Gastroesophageal sphincter (tissue), 3 donors: ENCODE results near the gene PPRC1.

Experiments
- CTCF ChIP-seq, 4 experiments: fragments of 200-600 bp in 2 of 4; fragments of 450-650 bp in 2 of 4; sonication (generic) in 1 of 4; IDR thresholded peaks; one replicate each; pipeline ENCODE4 v1.5.1; 2017 to 2019; ENCODE audit warnings: antibody characterized with exemption in 4 of 4, mild to moderate bottlenecking in 2 of 4, moderate library complexity in 2 of 4
- POLR2A ChIP-seq, 2 donors: fragments of 450-650 bp; IDR thresholded peaks; one replicate each; pipeline ENCODE4 v1.6.1; 2017; ENCODE audit warnings: antibody characterized with exemption in 2 of 2, mild to moderate bottlenecking in 2 of 2, moderate library complexity in 1 of 2
- POLR2AphosphoS5 ChIP-seq: sonication (generic); formaldehyde crosslinking; IDR thresholded peaks from one replicate; pipeline ENCODE4 v1.6.1; 2017; ENCODE audit warnings: antibody characterized with exemption

- TF ChIP-seq CTCF (IDR thresholded peaks at IDR 0.05) (no peak), POLR2AphosphoS5 (no peak), POLR2A (IDR thresholded peaks at IDR 0.05) (no peak)
Observed at GRCh38 chr10:102111276-102111675, 21.6 kb upstream of the PPRC1 start.
